IMR-90 (cell line): ENCODE results near the gene IFT81. TPM values are rescaled to one million over a fixed set of nuclear protein-coding genes. Genes with fewer than 3 reads are reported as not detected.

Experiments
- ATAC-seq: fragments of 200-7000 bp; cut with Tn5 transposase; 2 replicates; pipeline ENCODE4 v1.9.1; 2020; ENCODE audit warnings: low read depth, mild to moderate bottlenecking, moderate library complexity
- BruUV-seq: library from RNA; stranded (reverse); fragments of 400-500 nt; replicated peaks from 2 replicates; lab custom pipeline; 2021; lab: Mats Ljungman, UMichigan
- CTCF ChIA-PET: fragments of 300-600 bp; formaldehyde crosslinking; extraction: SDS; loops from one replicate; lab custom pipeline; 2021; ENCODE audit warnings: antibody characterized with exemption; lab: Yijun Ruan, JAX
- POLR2A ChIA-PET: fragments of 300-600 bp; sonication (Branson Sonifier 250); formaldehyde crosslinking; loops from one replicate; lab custom pipeline; 2022; ENCODE audit warnings: antibody characterized with exemption; ENCODE audit not compliant: unreplicated experiment; lab: Charles Lee
- DNase-seq: peaks from one replicate; pipeline ENCODE4 v3.0.0; 2013
- H2AFZ ChIP-seq: replicated peaks from 2 replicates; pipeline ENCODE3; 2013; ENCODE audit warnings: low read length, mild to moderate bottlenecking; ENCODE audit not compliant: poor library complexity
- H2AK5ac ChIP-seq: 2 replicates; pipeline ENCODE4 v1.6.1; 2013; ENCODE audit warnings: low read depth, low read length, inconsistent platforms
- H2AK9ac ChIP-seq: replicated peaks from 2 replicates; pipeline ENCODE3; 2013; ENCODE audit warnings: mild to moderate bottlenecking, low read depth, low read length, moderate library complexity; ENCODE audit not compliant: poor library complexity
- H2BK120ac ChIP-seq: 2 replicates; pipeline ENCODE4 v1.6.1; 2013; ENCODE audit warnings: low read depth, low read length, inconsistent platforms
- H2BK15ac ChIP-seq: 3 replicates; pipeline ENCODE4 v1.6.1; 2013; ENCODE audit warnings: low read depth, low read length, inconsistent platforms
- H2BK20ac ChIP-seq: 2 replicates; pipeline ENCODE4 v1.6.1; 2013; ENCODE audit warnings: low read depth, mild to moderate bottlenecking, inconsistent platforms, low read length, moderate library complexity
- H2BK5ac ChIP-seq: 2 replicates; pipeline ENCODE4 v1.6.1; 2013; ENCODE audit warnings: mild to moderate bottlenecking, low read depth, low read length, inconsistent platforms; ENCODE audit not compliant: poor library complexity, severe bottlenecking
- H3K14ac ChIP-seq: replicated peaks from 2 replicates; pipeline ENCODE4 v1.6.1; 2013; ENCODE audit warnings: low read depth, low read length, inconsistent platforms
- H3K18ac ChIP-seq: 2 replicates; pipeline ENCODE4 v1.6.1; 2013; ENCODE audit warnings: low read depth, low read length, control low read depth
- H3K23ac ChIP-seq: 2 replicates; pipeline ENCODE4 v1.6.1; 2013; ENCODE audit warnings: low read depth, low read length, inconsistent platforms
- H3K27ac ChIP-seq: 2 replicates; pipeline ENCODE4 v1.5.1; 2013; ENCODE audit warnings: mild to moderate bottlenecking, control low read depth, low read length; ENCODE audit not compliant: insufficient read depth
- H3K27me3 ChIP-seq: 2 replicates; pipeline ENCODE4 v1.6.1; 2013; ENCODE audit warnings: low read length; ENCODE audit not compliant: control insufficient read depth, insufficient read depth
- H3K36me3 ChIP-seq: 2 replicates; pipeline ENCODE4 v1.6.1; 2013; ENCODE audit warnings: low read length, mixed read lengths; ENCODE audit not compliant: control insufficient read depth, insufficient read depth
- H3K4ac ChIP-seq: 2 replicates; pipeline ENCODE4 v1.6.1; 2013; ENCODE audit warnings: low read depth, low read length, inconsistent platforms
- H3K4me1 ChIP-seq: 2 replicates; pipeline ENCODE4 v1.6.1; 2013; ENCODE audit warnings: low read length, mixed read lengths; ENCODE audit not compliant: control insufficient read depth, insufficient read depth
- H3K4me2 ChIP-seq: 2 replicates; pipeline ENCODE4 v1.6.1; 2013; ENCODE audit warnings: low read depth, mild to moderate bottlenecking, control low read depth, low read length, moderate library complexity
- H3K4me3 ChIP-seq: 2 replicates; pipeline ENCODE4 v1.5.1; 2013; ENCODE audit warnings: low read depth, mild to moderate bottlenecking, control low read depth, low read length, moderate library complexity; ENCODE audit not compliant: insufficient read depth
- H3K56ac ChIP-seq: 2 replicates; pipeline ENCODE4 v1.6.1; 2013; ENCODE audit warnings: low read length, inconsistent platforms; ENCODE audit not compliant: insufficient read depth; ENCODE audit errors: extremely low read depth
- H3K79me1 ChIP-seq, 2 experiments: 2 replicates each; pipeline ENCODE4 v1.6.1; 2013; ENCODE audit warnings: low read length in 2 of 2, inconsistent platforms in 1 of 2, low read depth in 1 of 2
- H3K9ac ChIP-seq: 2 replicates; pipeline ENCODE4 v1.6.1; 2013; ENCODE audit warnings: low read depth, low read length, control low read depth
- H3K9me1 ChIP-seq: 2 replicates; pipeline ENCODE4 v1.6.1; 2013; ENCODE audit warnings: low read length, inconsistent platforms; ENCODE audit not compliant: insufficient read depth
- H3K9me3 ChIP-seq: 2 replicates; pipeline ENCODE4 v1.6.1; 2013; ENCODE audit warnings: low read length; ENCODE audit not compliant: control insufficient read depth, insufficient read depth
- H4K20me1 ChIP-seq: 2 replicates; pipeline ENCODE4 v1.6.1; 2013; ENCODE audit warnings: low read length, inconsistent platforms; ENCODE audit not compliant: insufficient read depth
- H4K5ac ChIP-seq: 2 replicates; pipeline ENCODE4 v1.6.1; 2013; ENCODE audit warnings: mild to moderate bottlenecking, low read depth, low read length, control low read depth
- H4K8ac ChIP-seq, 2 experiments: 2 replicates each; pipeline ENCODE4 v1.6.1; 2013; ENCODE audit warnings: low read depth in 2 of 2, low read length in 2 of 2, control low read depth in 1 of 2, inconsistent platforms in 1 of 2
- H4K91ac ChIP-seq: 2 replicates; pipeline ENCODE4 v1.6.1; 2013; ENCODE audit warnings: low read depth, low read length, inconsistent platforms; ENCODE audit not compliant: insufficient read depth
- CHD1 ChIP-seq: IDR thresholded peaks from 2 replicates; pipeline ENCODE4 v1.6.1; 2012; ENCODE audit warnings: low read depth, low read length, improper control_type of control experiment
- MAFK ChIP-seq: IDR thresholded peaks from 2 replicates; pipeline ENCODE4 v1.6.1; 2012; ENCODE audit warnings: low read depth, low read length, improper control_type of control experiment
- MAZ ChIP-seq: IDR thresholded peaks from 2 replicates; pipeline ENCODE4 v1.6.1; 2012; ENCODE audit warnings: low read depth, mild to moderate bottlenecking, low read length, improper control_type of control experiment, moderate library complexity, borderline replicate concordance
- POLR2A ChIP-seq: IDR thresholded peaks from 2 replicates; pipeline ENCODE4 v1.6.1; 2012; ENCODE audit warnings: mild to moderate bottlenecking, low read depth, low read length
- RAD21 ChIP-seq: IDR thresholded peaks from 2 replicates; pipeline ENCODE4 v1.6.1; 2012; ENCODE audit warnings: low read length, improper control_type of control experiment
- RCOR1 ChIP-seq: IDR thresholded peaks from 2 replicates; pipeline ENCODE4 v1.6.1; 2012; ENCODE audit warnings: mild to moderate bottlenecking, low read length, improper control_type of control experiment; ENCODE audit not compliant: insufficient replicate concordance
- RFX5 ChIP-seq: IDR thresholded peaks from 2 replicates; pipeline ENCODE4 v1.8.0; 2012; ENCODE audit warnings: low read depth, mild to moderate bottlenecking, low read length, moderate library complexity
- WGBS, 2 experiments: methylation state at CpG; one replicate each; pipeline versions ENCODE4 v1.1.5 to v1.1.7; 2013; ENCODE audit warnings: missing lambda C conversion rate in 2 of 2; ENCODE audit not compliant: insufficient read length in 1 of 2; ENCODE audit errors: extremely low coverage in 2 of 2; 5-methylcytosine and 5-hydroxymethylcytosine counted together
- dilution Hi-C: fragments of 300-500 bp; cut with HindIII; formaldehyde crosslinking; loops from one replicate; pipeline ENCODE4 v1.14.3; 2018; ENCODE audit warnings: low sequenced_read_pairs; ENCODE audit not compliant: unreplicated experiment
- in situ Hi-C: fragments of 300-500 bp; cut with MboI; formaldehyde crosslinking; loops from 3 replicates; pipeline ENCODE4 v1.14.3; 2019; ENCODE audit warnings: low sequenced_read_pairs, inconsistent platforms, mixed read lengths
- intact Hi-C: fragments of 100-400 bp; cut with micrococcal nuclease; formaldehyde crosslinking; loops from 2 replicates; pipeline ENCODE4 v1.10.0; 2022
- polyA plus RNA-seq, 3 experiments: library from polyadenylated mRNA; depleted of rRNA; stranded (reverse); fragments of >200 nt; gene quantifications; 2 replicates each; pipeline ENCODE4 v1.2.3, GENCODE V29; 2012; ENCODE audit warnings: low replicate concordance in 1 of 3
- total RNA-seq: library from RNA; depleted of rRNA; stranded (reverse); fragments of >200 nt; gene quantifications from 2 replicates; pipeline ENCODE4 v1.2.3, GENCODE V29; 2012
- TF ChIP-seq, protein P1 (sequence below): fragments of 150-350 bp; IDR thresholded peaks from 2 replicates; pipeline ENCODE4 v1.6.1; 2017; ENCODE audit warnings: mild to moderate bottlenecking, antibody characterized with exemption, low read length, low read depth
- TF ChIP-seq, protein P2 (sequence below): conservative IDR thresholded peaks from 2 replicates; pipeline ENCODE4 v1.5.1; 2012; ENCODE audit warnings: mild to moderate bottlenecking, low read depth, low read length, improper control_type of control experiment

Gene IFT81
- total and polyA plus RNA-seq, 2 of the 4 experiments (the other 2 are of a cell fraction), result 6.1 to 8.1 TPM

- in situ Hi-C loops (no loop called here), intact Hi-C loops (no loop called here), dilution Hi-C loops (no loop called here)
- Histone ChIP-seq H2BK15ac (peak overlapping the region; percentile 65; the same call in 1 of the 3 replicates), H3K36me3 (no peaks in the 10 kb centered on the region), H3K9ac (no peak overlapping the region), H4K5ac (no peak overlapping the region), H3K27me3 (no peaks in the 10 kb centered on the region), H3K79me1 (peaks cover 0 to 20% of the 10 kb centered on the region in 2 experiments; a peak in 2 of 4 replicates), H3K14ac (0 out of 2 replicates have a peak overlapping the region, but pooled peaks have one; percentile 81), H2AK9ac (no peak overlapping the region), H3K9me3 (no peaks in the 10 kb centered on the region), H2BK20ac (peak overlapping the region; percentile 65; the same call in 1 of the 2 replicates), H4K8ac (peak overlapping the region in 1 of 2 experiments; percentile 28; a peak in 1 of 4 replicates), H4K20me1 (no peaks in the 10 kb centered on the region; the same call in 1 of the 2 replicates), H3K27ac (no peak overlapping the region), H2AFZ (peak overlapping the region; percentile 81), H3K23ac (peak overlapping the region; percentile 31; the same call in 1 of the 2 replicates), H3K4me3 (no peak overlapping the region), H3K4ac (peak overlapping the region; percentile 82), H3K4me2 (no peak overlapping the region), H3K9me1 (peaks cover 13% of the 10 kb centered on the region), H3K18ac (peak overlapping the region; percentile 22; the same call in 1 of the 2 replicates), H2BK120ac (peak overlapping the region; percentile 83), H2BK5ac (no peak overlapping the region), H3K56ac (no peak overlapping the region), H3K4me1 (peaks cover 32% of the 10 kb centered on the region), H2AK5ac (peak overlapping the region; percentile 79), H4K91ac (no peak overlapping the region)
- no CpG with 5 or more reads among the region's 5 CpGs for WGBS, 2 experiments
- POLR2A ChIA-PET, result no interaction called here
- ATAC-seq, result no peak
- CTCF ChIA-PET, result no interaction called here
- no TSS peak for BruUV-seq
- no peak for DNase-seq
- TF ChIP-seq RCOR1 (no peak), RFX5 (no peak), MAFK (no peak), MAZ (no peak), CHD1 (no peak), RAD21 (no peak), POLR2A (no peak)
- TF ChIP-seq, protein P1, sequence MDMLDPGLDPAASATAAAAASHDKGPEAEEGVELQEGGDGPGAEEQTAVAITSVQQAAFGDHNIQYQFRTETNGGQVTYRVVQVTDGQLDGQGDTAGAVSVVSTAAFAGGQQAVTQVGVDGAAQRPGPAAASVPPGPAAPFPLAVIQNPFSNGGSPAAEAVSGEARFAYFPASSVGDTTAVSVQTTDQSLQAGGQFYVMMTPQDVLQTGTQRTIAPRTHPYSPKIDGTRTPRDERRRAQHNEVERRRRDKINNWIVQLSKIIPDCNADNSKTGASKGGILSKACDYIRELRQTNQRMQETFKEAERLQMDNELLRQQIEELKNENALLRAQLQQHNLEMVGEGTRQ, result no peak
- TF ChIP-seq, protein P2, sequence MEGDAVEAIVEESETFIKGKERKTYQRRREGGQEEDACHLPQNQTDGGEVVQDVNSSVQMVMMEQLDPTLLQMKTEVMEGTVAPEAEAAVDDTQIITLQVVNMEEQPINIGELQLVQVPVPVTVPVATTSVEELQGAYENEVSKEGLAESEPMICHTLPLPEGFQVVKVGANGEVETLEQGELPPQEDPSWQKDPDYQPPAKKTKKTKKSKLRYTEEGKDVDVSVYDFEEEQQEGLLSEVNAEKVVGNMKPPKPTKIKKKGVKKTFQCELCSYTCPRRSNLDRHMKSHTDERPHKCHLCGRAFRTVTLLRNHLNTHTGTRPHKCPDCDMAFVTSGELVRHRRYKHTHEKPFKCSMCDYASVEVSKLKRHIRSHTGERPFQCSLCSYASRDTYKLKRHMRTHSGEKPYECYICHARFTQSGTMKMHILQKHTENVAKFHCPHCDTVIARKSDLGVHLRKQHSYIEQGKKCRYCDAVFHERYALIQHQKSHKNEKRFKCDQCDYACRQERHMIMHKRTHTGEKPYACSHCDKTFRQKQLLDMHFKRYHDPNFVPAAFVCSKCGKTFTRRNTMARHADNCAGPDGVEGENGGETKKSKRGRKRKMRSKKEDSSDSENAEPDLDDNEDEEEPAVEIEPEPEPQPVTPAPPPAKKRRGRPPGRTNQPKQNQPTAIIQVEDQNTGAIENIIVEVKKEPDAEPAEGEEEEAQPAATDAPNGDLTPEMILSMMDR, result no peak
These were observed 142.3 kb downstream of the IFT81 start for GRCh38 chr12:110266381-110266960.
